Naive thymus-derived CD4-positive, alpha-beta T cell (primary cell): ENCODE data around the gene LTBP2. TPM values are rescaled to one million over a fixed set of nuclear protein-coding genes. Genes with fewer than 3 reads are reported as not detected.
"Not testable (repeated sequence)": the region's sequence is repeated elsewhere in the genome, so short reads cannot be mapped to it uniquely, and the experiment has no call there.

Experiments used
- ATAC-seq: fragments of 150-1000 bp; cut with Tn5 transposase; 2 replicates; pipeline ENCODE4 v1.10.0; 2021; ENCODE audit warnings: mild to moderate bottlenecking, moderate library complexity
- CTCF ChIA-PET: fragments of 350-600 bp; sonication (Branson Sonifier 250); formaldehyde crosslinking; loops from one replicate; lab custom pipeline; 2021; ENCODE audit warnings: antibody characterized with exemption; lab: Charles Lee
- POLR2A ChIA-PET: fragments of 350-600 bp; sonication (Branson Sonifier 250); formaldehyde crosslinking; loops from one replicate; lab custom pipeline; 2021; ENCODE audit warnings: antibody characterized with exemption, inconsistent platforms; lab: Charles Lee
- DNase-seq, 9 donors: peaks; one replicate each; pipeline versions ENCODE4 v3.0.0 to v3.0.0-alpha.2; 2020 to 2022; ENCODE audit warnings: mixed read lengths in 1 of 9
- H3K27ac ChIP-seq: one replicate; pipeline ENCODE4 v1.7.0; 2013; ENCODE audit warnings: mild to moderate bottlenecking, low read depth, low read length, moderate library complexity
- H3K27me3 ChIP-seq, 2 donors: one replicate each; pipeline ENCODE4 v1.7.0; 2013; ENCODE audit warnings: low read length in 2 of 2, mild to moderate bottlenecking in 2 of 2, moderate library complexity in 2 of 2; ENCODE audit not compliant: control insufficient read depth in 2 of 2, insufficient read depth in 2 of 2
- H3K36me3 ChIP-seq, 3 experiments: 1 replicate in 2 of 3; 2 replicates in 1 of 3; pipeline ENCODE4 v1.7.0; 2013; ENCODE audit warnings: low read length in 3 of 3, mild to moderate bottlenecking in 3 of 3, moderate library complexity in 1 of 3; ENCODE audit not compliant: insufficient read depth in 3 of 3, control insufficient read depth in 2 of 3
- H3K4me1 ChIP-seq, 2 donors: one replicate each; pipeline ENCODE4 v1.7.0; 2013; ENCODE audit warnings: low read length in 2 of 2, mild to moderate bottlenecking in 2 of 2, moderate library complexity in 1 of 2; ENCODE audit not compliant: control insufficient read depth in 2 of 2, insufficient read depth in 2 of 2
- H3K4me3 ChIP-seq: 2 replicates; pipeline ENCODE4 v1.7.0; 2013; ENCODE audit warnings: mild to moderate bottlenecking, low read length
- H3K9me3 ChIP-seq, 3 experiments: 1 replicate in 2 of 3; 2 replicates in 1 of 3; pipeline ENCODE4 v1.7.0; 2013; ENCODE audit warnings: low read length in 3 of 3; ENCODE audit not compliant: control insufficient read depth in 2 of 3
- H3K27ac Mint-ChIP-seq, 9 donors: one replicate each; pipeline ENCODE4 v1.8.0; 2020 to 2022; ENCODE audit warnings: mixed read lengths in 9 of 9, mild to moderate bottlenecking in 8 of 9, moderate library complexity in 5 of 9, inconsistent platforms in 2 of 9
- H3K27me3 Mint-ChIP-seq, 5 donors: one replicate each; pipeline ENCODE4 v1.8.0; 2021 to 2022; ENCODE audit warnings: mixed read lengths in 5 of 5, mild to moderate bottlenecking in 1 of 5
- H3K36me3 Mint-ChIP-seq, 5 donors: one replicate each; pipeline ENCODE4 v1.8.0; 2020 to 2022; ENCODE audit warnings: mixed read lengths in 5 of 5, mild to moderate bottlenecking in 3 of 5, inconsistent platforms in 1 of 5
- H3K4me1 Mint-ChIP-seq, 7 donors: one replicate each; pipeline ENCODE4 v1.8.0; 2020 to 2022; ENCODE audit warnings: mixed read lengths in 7 of 7, mild to moderate bottlenecking in 3 of 7, inconsistent platforms in 1 of 7
- H3K4me3 Mint-ChIP-seq, 10 donors: one replicate each; pipeline ENCODE4 v1.8.0; 2020 to 2022; ENCODE audit warnings: mild to moderate bottlenecking in 10 of 10, mixed read lengths in 10 of 10, moderate library complexity in 6 of 10, inconsistent platforms in 2 of 10
- H3K9me3 Mint-ChIP-seq, 11 donors: one replicate each; pipeline ENCODE4 v1.8.0; 2020 to 2022; ENCODE audit warnings: mixed read lengths in 11 of 11, mild to moderate bottlenecking in 4 of 11, inconsistent platforms in 1 of 11, moderate library complexity in 1 of 11
- intact Hi-C, 2 donors: fragments of 100-400 bp; cut with micrococcal nuclease; formaldehyde crosslinking; loops; one replicate each; pipeline ENCODE4 v1.15.1; 2023
- polyA plus RNA-seq, 2 donors: library from polyadenylated mRNA; unstranded; fragments of 300-500 nt; fragmentation: Illumina TruSeq; gene quantifications; one replicate each; pipeline ENCODE4 v1.2.3, GENCODE V29; 2021
- total RNA-seq, 6 experiments: library from RNA in 5 of 6; stranded (reverse) in 5 of 6; gene quantifications; 1 replicate in 5 of 6; 2 replicates in 1 of 6; pipeline ENCODE4 v1.2.3 and lab custom pipeline; 2021 to 2026

LTBP2 gene
- total and polyA plus RNA-seq, 7 experiments from 2014 or later: 0.07 to 1.1 (median 0.27) TPM

DNA sequence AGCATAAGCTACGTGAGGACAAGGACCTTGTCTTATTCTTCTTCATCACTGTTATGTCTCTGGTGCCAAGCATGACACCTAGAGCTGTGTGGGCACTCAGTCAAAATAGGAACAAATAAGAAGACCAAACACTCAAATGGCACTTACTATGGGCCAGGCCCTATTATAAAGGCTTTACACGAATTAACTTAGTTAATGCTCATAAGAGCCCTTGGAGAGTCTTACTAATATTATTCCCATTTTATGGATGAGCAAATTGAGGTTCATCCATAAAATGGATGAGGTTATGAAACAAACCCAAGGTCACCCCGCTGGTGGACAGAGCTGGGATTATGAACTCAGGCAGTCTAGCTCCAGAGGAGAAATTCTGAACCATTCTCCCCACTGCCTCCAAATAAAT is 70.8 kb downstream of the LTBP2 start:
- no peak for ATAC-seq
- H3K9me3 ChIP-seq: no peaks in the 10 kb centered on the region
- peaks cover 0 to 8% (median 0%) of the 10 kb centered on the region in 5 donors for H3K27me3 Mint-ChIP-seq
- intact Hi-C loops: no loop called here
- no peak overlapping the region for H3K4me3 ChIP-seq
- CTCF ChIA-PET: no interaction called here
- H3K4me3 Mint-ChIP-seq: no peak overlapping the region
- no peaks in the 10 kb centered on the region for H3K36me3 ChIP-seq
- H3K27ac Mint-ChIP-seq: no peak overlapping the region
- H3K36me3 Mint-ChIP-seq: no peaks in the 10 kb centered on the region
- POLR2A ChIA-PET: no interaction called here
- H3K27ac ChIP-seq: no peak overlapping the region
- H3K4me1 ChIP-seq: no peaks in the 10 kb centered on the region
- no peak for DNase-seq
- no peaks in the 10 kb centered on the region for H3K27me3 ChIP-seq
- H3K9me3 Mint-ChIP-seq: no peaks in the 10 kb centered on the region
- no peaks in the 10 kb centered on the region for H3K4me1 Mint-ChIP-seq

DNA sequence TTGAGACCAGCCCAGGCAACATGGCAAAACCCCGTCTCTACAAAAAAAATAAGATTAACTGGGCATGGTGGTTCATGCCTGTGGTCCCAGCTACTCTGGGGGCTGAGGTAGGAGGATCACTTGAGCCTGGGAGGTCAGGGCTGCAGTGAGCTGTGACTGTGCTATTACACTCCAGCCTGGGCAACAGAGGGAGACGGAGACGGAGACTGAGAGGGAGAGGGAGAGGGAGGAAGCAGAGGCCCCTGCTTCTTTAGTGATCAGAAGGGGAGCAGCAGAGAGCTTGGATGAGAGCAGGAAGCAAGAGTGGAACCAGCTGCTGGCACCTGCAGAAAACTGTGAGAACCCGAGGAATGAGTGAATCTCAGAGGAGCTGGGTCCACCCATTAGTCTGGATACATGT is 72.5 kb downstream of the LTBP2 start:
- intact Hi-C loops: no loop called here
- H3K27ac Mint-ChIP-seq: no peak overlapping the region
- H3K9me3 ChIP-seq: no peaks in the 10 kb centered on the region
- DNase-seq (no peak), ATAC-seq (no peak)
- H3K36me3 ChIP-seq: no peaks in the 10 kb centered on the region
- CTCF ChIA-PET: interaction anchor here (0.9 kb wide), 1 partner anchor 23 kb away, joined by 4 read pairs; no protein-coding TSS in a partner anchor
- no peak overlapping the region for H3K4me3 Mint-ChIP-seq
- no peaks in the 10 kb centered on the region for H3K27me3 ChIP-seq
- H3K36me3 Mint-ChIP-seq: no peaks in the 10 kb centered on the region
- H3K4me3 ChIP-seq: no peak overlapping the region
- H3K27ac ChIP-seq: no peak overlapping the region
- peaks cover 0 to 8% (median 0%) of the 10 kb centered on the region in 5 donors for H3K27me3 Mint-ChIP-seq
- H3K4me1 ChIP-seq: no peaks in the 10 kb centered on the region
- no peaks in the 10 kb centered on the region for H3K4me1 Mint-ChIP-seq
- POLR2A ChIA-PET: interaction anchor here (0.5 kb wide), 1 partner anchor 677 kb away, joined by 3 read pairs; no protein-coding TSS in a partner anchor
- no peaks in the 10 kb centered on the region for H3K9me3 Mint-ChIP-seq

DNA sequence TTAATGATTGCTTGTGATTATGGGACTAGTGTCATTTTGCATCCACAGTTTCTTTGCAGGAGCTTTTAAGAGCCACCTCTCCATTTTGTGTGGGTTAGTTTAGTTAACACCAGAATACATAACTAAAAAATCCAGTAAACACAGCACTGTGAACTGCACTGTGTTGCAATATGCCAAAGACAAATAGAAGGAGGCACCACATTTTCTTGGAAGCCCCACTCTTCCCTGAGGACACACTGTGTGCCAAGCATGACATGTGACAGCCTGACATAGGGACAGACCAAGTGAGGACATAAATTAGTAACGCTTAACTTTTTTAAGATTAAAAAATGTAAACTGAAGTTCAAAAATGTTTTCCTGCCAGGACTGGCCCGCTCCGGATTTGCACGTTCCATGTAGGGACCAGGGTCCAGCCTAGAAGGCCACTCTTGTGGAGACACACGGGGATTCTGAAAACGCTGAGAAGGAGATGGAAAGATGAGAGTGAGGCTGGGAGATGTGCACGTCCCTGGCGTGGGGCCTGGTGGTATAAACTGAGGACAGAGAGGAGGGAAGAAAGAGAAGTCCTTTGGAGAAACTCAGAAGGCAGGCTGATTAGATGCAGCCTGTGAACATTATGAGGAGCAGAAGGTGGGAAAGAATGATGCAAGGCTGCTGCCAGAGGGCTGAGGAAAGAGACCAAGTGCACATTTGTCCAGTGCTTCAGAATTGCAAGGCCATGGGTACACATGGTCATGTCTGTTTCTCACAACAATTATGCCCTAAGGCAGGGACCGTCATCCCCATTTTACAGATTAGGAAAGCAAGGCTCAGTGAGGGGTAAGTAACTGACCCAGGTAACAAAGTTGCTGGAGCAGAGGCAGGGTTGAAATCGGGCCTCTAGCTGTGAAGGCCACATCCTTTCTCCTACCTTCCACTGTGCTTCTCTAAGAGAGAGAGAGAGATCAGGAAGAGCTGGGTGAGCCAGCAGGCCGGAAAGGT is 73.3 kb downstream of the LTBP2 start:
- Mint-ChIP-seq H3K36me3 (no peaks in the 10 kb centered on the region), H3K4me1 (peaks cover 0 to under 1% (median 0%) of the 10 kb centered on the region in 7 donors), H3K9me3 (no peaks in the 10 kb centered on the region), H3K27ac (no peak overlapping the region), H3K4me3 (no peak overlapping the region), H3K27me3 (peaks cover 0 to 6% (median 0%) of the 10 kb centered on the region in 5 donors)
- H3K4me1 ChIP-seq: no peaks in the 10 kb centered on the region
- no peak overlapping the region for H3K4me3 ChIP-seq
- H3K36me3 ChIP-seq: no peaks in the 10 kb centered on the region
- H3K9me3 ChIP-seq: no peaks in the 10 kb centered on the region
- ChIA-PET CTCF (interaction anchor here (0.9 kb wide), 1 partner anchor 24 kb away, joined by 4 read pairs; no protein-coding TSS in a partner anchor), POLR2A (interaction anchor here (0.5 kb wide), 1 partner anchor 677 kb away, joined by 3 read pairs; no protein-coding TSS in a partner anchor)
- H3K27ac ChIP-seq: no peak overlapping the region
- ATAC-seq: no peak
- H3K27me3 ChIP-seq: no peaks in the 10 kb centered on the region
- DNase-seq: no peak
- intact Hi-C loops: no loop called here

DNA sequence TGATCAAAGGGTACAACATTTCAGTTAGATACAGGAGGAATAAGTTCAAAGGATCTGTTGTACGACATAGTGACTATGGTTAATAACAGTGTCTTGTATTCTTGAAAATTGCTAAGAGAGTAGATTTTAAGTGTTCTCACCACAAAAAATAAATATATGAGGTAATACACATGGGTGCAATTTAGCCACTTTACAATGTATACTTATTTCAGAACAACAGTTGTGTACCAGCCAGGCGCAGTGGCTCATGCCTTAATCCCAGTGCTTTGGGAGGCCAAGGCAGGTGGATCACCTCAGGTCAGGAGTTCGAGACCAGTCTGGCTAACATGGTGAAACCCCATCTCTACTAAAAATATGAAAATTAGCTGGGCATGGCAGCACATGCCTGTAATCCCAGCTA is 75.7 kb downstream of the LTBP2 start:
- H3K27me3 ChIP-seq, DNase-seq, H3K27ac ChIP-seq, CTCF ChIA-PET, H3K9me3 Mint-ChIP-seq, H3K9me3 ChIP-seq, POLR2A ChIA-PET, intact Hi-C loops, H3K36me3 Mint-ChIP-seq, H3K4me1 Mint-ChIP-seq, ATAC-seq, H3K27ac Mint-ChIP-seq, H3K27me3 Mint-ChIP-seq, H3K4me1 ChIP-seq, H3K4me3 ChIP-seq, H3K4me3 Mint-ChIP-seq, H3K36me3 ChIP-seq: not testable (repeated sequence)

DNA sequence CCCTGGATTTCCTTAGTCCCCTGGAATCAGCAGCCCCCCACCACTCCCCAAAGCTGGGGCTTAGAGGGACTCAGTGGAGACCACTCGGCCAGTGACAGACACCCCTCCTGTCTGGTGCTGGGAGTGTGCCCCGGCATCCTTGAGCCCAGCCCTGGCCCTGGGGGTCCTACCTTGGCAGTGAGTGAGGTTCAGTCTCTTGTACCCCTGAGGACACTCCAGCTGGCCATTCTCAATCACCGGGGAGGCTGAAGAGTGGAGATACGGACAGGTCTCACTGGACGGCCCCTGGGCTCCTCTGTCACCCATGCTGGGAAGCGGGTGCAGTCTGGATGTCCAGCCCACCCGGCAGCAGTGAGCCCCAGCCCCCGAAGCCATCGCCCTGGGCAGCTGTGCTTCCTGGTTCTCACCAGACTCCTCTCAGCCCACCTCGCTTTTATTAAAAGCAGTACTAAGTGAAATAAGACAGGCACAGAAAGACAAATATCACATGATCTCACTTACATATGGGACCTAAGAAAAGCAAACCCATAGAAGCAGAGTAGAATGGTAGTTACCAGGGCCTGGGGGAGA is 76.2 kb downstream of the LTBP2 start:
- Mint-ChIP-seq H3K27ac (no peak overlapping the region), H3K4me3 (no peak overlapping the region), H3K4me1 (peaks cover 0 to 8% (median 0%) of the 10 kb centered on the region in 7 donors), H3K9me3 (no peaks in the 10 kb centered on the region), H3K27me3 (no peaks in the 10 kb centered on the region), H3K36me3 (no peaks in the 10 kb centered on the region)
- Histone ChIP-seq H3K4me3 (no peak overlapping the region), H3K9me3 (no peaks in the 10 kb centered on the region), H3K36me3 (no peaks in the 10 kb centered on the region), H3K4me1 (no peaks in the 10 kb centered on the region), H3K27ac (no peak overlapping the region), H3K27me3 (no peaks in the 10 kb centered on the region)
- ATAC-seq (no peak), DNase-seq (no peak)
- intact Hi-C loops: no loop called here
- ChIA-PET POLR2A (no interaction called here), CTCF (no interaction called here)

DNA sequence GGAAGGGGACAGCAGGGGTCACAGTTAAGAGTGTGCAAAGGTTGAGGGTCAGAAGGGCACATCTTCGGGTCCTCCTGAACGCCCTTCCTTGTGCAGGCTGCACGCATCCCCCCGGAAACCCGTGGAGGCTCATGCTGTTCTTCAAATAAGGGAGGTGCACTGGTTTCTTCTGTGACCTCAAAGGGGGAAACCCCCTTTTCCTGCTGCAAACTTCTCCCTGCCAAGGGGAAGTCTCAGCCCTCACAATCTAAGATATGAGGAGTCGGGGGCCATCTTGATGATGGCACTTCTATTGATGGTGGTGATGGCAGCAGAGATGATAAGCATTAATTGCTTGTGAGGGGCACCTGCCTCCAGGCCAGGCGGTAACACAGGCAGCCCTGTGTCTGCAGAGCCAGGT is 78.5 kb downstream of the LTBP2 start:
- Mint-ChIP-seq H3K36me3 (no peaks in the 10 kb centered on the region), H3K4me3 (no peak overlapping the region), H3K27me3 (no peaks in the 10 kb centered on the region), H3K27ac (no peak overlapping the region), H3K4me1 (peaks cover 0 to 8% (median 0%) of the 10 kb centered on the region in 7 donors), H3K9me3 (no peaks in the 10 kb centered on the region)
- no peak overlapping the region for H3K27ac ChIP-seq
- ChIA-PET CTCF (no interaction called here), POLR2A (no interaction called here)
- ATAC-seq (no peak), DNase-seq (no peak)
- no peaks in the 10 kb centered on the region for H3K27me3 ChIP-seq
- intact Hi-C loops: no loop called here
- no peak overlapping the region for H3K4me3 ChIP-seq
- no peaks in the 10 kb centered on the region for H3K36me3 ChIP-seq
- H3K4me1 ChIP-seq: no peaks in the 10 kb centered on the region
- H3K9me3 ChIP-seq: no peaks in the 10 kb centered on the region
